ENCODE measurements around the gene CCDC39. TPM values are rescaled to one million over a fixed set of nuclear protein-coding genes. Genes with fewer than 3 reads are reported as not detected.
"Not testable (repeated sequence)": the region's sequence is repeated elsewhere in the genome, so short reads cannot be mapped to it uniquely, and the experiment has no call there.

CCDC39 gene
- total RNA-seq, 1 donor from 2014 or later = not detected

- TF ChIP-seq CTCF (IDR thresholded peaks at IDR 0.05) = no peak
- H3K9me3 Mint-ChIP-seq (ENCODE audit: unreplicated experiment) = peaks cover 4% of the 10 kb centered on the region
- peaks cover 14% of the 10 kb centered on the region for H3K36me3 Mint-ChIP-seq (ENCODE audit: unreplicated experiment)
- no peak for DNase-seq (ENCODE audit: extremely low spot score, unreplicated experiment)
- H3K4me3 Mint-ChIP-seq (ENCODE audit: unreplicated experiment) = no peak overlapping the region
- no peak overlapping the region for H3K27ac Mint-ChIP-seq (ENCODE audit: unreplicated experiment)
- H3K27me3 Mint-ChIP-seq (ENCODE audit: unreplicated experiment) = peaks cover 27% of the 10 kb centered on the region
- H3K4me1 Mint-ChIP-seq (ENCODE audit: unreplicated experiment) = peaks cover 20% of the 10 kb centered on the region
Measured at GRCh38 chr3:180600473-180600872, 78.8 kb downstream of the CCDC39 start.

- TF ChIP-seq CTCF (IDR thresholded peaks at IDR 0.05) = no peak
- DNase-seq (ENCODE audit: extremely low spot score, unreplicated experiment) = no peak
- Mint-ChIP-seq H3K4me3 (ENCODE audit: unreplicated experiment) (no peak overlapping the region), H3K27ac (ENCODE audit: unreplicated experiment) (no peak overlapping the region), H3K4me1 (ENCODE audit: unreplicated experiment) (no peaks in the 10 kb centered on the region), H3K27me3 (ENCODE audit: unreplicated experiment) (peaks cover 34% of the 10 kb centered on the region), H3K9me3 (ENCODE audit: unreplicated experiment) (no peaks in the 10 kb centered on the region), H3K36me3 (ENCODE audit: unreplicated experiment) (no peaks in the 10 kb centered on the region)
Measured at GRCh38 chr3:180595559-180595935, 83.7 kb downstream of the CCDC39 start.

- Mint-ChIP-seq H3K9me3 (ENCODE audit: unreplicated experiment) (no peaks in the 10 kb centered on the region), H3K4me1 (ENCODE audit: unreplicated experiment) (no peaks in the 10 kb centered on the region), H3K27me3 (ENCODE audit: unreplicated experiment) (peaks cover 32% of the 10 kb centered on the region), H3K27ac (ENCODE audit: unreplicated experiment) (no peak overlapping the region), H3K4me3 (ENCODE audit: unreplicated experiment) (no peak overlapping the region), H3K36me3 (ENCODE audit: unreplicated experiment) (no peaks in the 10 kb centered on the region)
- DNase-seq (ENCODE audit: extremely low spot score, unreplicated experiment) = no peak
- TF ChIP-seq CTCF (IDR thresholded peaks at IDR 0.05) = peak; percentile 43
Measured at GRCh38 chr3:180594631-180595558, 84.4 kb downstream of the CCDC39 start.

GRCh38 chr3:180593631-180594030, 85.7 kb downstream of the CCDC39 start:
- not testable (repeated sequence) for H3K9me3 Mint-ChIP-seq (ENCODE audit: unreplicated experiment); DNase-seq (ENCODE audit: extremely low spot score, unreplicated experiment); H3K4me3 Mint-ChIP-seq (ENCODE audit: unreplicated experiment); H3K4me1 Mint-ChIP-seq (ENCODE audit: unreplicated experiment); H3K27ac Mint-ChIP-seq (ENCODE audit: unreplicated experiment); H3K36me3 Mint-ChIP-seq (ENCODE audit: unreplicated experiment)
- peaks cover 31% of the 10 kb centered on the region for H3K27me3 Mint-ChIP-seq (ENCODE audit: unreplicated experiment)

- H3K27ac Mint-ChIP-seq (ENCODE audit: unreplicated experiment) = no peak overlapping the region
- no peaks in the 10 kb centered on the region for H3K9me3 Mint-ChIP-seq (ENCODE audit: unreplicated experiment)
- no peak overlapping the region for H3K4me3 Mint-ChIP-seq (ENCODE audit: unreplicated experiment)
- no peaks in the 10 kb centered on the region for H3K4me1 Mint-ChIP-seq (ENCODE audit: unreplicated experiment)
- H3K36me3 Mint-ChIP-seq (ENCODE audit: unreplicated experiment) = no peaks in the 10 kb centered on the region
- DNase-seq (ENCODE audit: extremely low spot score, unreplicated experiment) = no peak
- peaks cover 34% of the 10 kb centered on the region for H3K27me3 Mint-ChIP-seq (ENCODE audit: unreplicated experiment)
- no peak for TF ChIP-seq CTCF (IDR thresholded peaks at IDR 0.05)
Measured at GRCh38 chr3:180590396-180590795, 88.9 kb downstream of the CCDC39 start.

Data from osteocyte (in vitro differentiated cells).